Right atrium auricular region (tissue), 2 donors: ENCODE measurements around the gene DOCK3. TPM values are rescaled to one million over a fixed set of nuclear protein-coding genes. Genes with fewer than 3 reads are reported as not detected.

Experiments used
- DNase-seq: peaks from one replicate; pipeline ENCODE4 v3.0.0-alpha.2; 2019; ENCODE audit warnings: low spot score
- H3K27ac ChIP-seq, 2 donors: fragments of 200-600 bp; sonication (generic); 1 replicate in 1 of 2; 2 replicates in 1 of 2; pipeline ENCODE4 v1.5.1; 2016 to 2019
- H3K27me3 ChIP-seq, 2 donors: fragments of 200-600 bp; sonication (generic); one replicate each; pipeline versions ENCODE4 v1.5.1 to v1.6.0; 2017 to 2019
- H3K36me3 ChIP-seq: fragments of 200-600 bp; sonication (generic); one replicate; pipeline ENCODE4 v1.5.1; 2016
- H3K4me1 ChIP-seq, 2 donors: fragments of 200-600 bp; sonication (generic); one replicate each; pipeline versions ENCODE4 v1.5.1 to v1.6.0; 2017 to 2019
- H3K4me3 ChIP-seq, 2 donors: fragments of 200-600 bp; sonication (generic); 1 replicate in 1 of 2; 2 replicates in 1 of 2; pipeline ENCODE4 v1.5.1; 2017 to 2019; ENCODE audit warnings: mild to moderate bottlenecking in 1 of 2, moderate library complexity in 1 of 2
- H3K9me3 ChIP-seq, 2 donors: fragments of 200-600 bp; sonication (generic); one replicate each; pipeline ENCODE4 v1.5.1; 2019
- total RNA-seq, 2 donors: library from RNA; depleted of rRNA; stranded (reverse); fragments of >200 nt; gene quantifications; one replicate each; pipeline ENCODE4 v1.1.0, GENCODE V29; 2016
- TF ChIP-seq, protein P1 (sequence below), 2 donors: fragments of 200-600 bp; sonication (generic); IDR thresholded peaks; one replicate each; pipeline ENCODE4 v1.5.1; 2019; ENCODE audit warnings: antibody characterized with exemption in 2 of 2

DOCK3 gene
- total RNA-seq, 2 donors from 2014 or later = 2.7 to 4.6 TPM

DNA sequence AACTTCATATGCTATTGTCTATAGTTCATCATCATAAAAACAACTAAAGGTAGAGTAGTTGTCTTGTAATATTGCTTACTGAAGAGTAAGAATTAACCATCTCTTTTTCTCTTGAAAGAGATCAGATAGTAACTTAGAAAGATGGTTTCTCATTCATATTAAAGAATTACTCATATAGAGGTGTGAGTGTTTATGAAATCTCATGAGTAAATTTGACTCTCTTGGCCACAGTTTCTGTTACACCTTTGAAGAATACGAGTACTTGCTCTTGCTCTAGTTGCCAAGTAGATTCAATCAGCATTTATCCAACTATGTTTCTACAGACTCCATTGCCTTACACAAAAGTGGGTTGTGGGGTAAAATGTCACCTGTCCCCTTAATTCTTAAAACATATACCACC lies 463.0 kb downstream of the DOCK3 start:
- TF ChIP-seq, protein P1, sequence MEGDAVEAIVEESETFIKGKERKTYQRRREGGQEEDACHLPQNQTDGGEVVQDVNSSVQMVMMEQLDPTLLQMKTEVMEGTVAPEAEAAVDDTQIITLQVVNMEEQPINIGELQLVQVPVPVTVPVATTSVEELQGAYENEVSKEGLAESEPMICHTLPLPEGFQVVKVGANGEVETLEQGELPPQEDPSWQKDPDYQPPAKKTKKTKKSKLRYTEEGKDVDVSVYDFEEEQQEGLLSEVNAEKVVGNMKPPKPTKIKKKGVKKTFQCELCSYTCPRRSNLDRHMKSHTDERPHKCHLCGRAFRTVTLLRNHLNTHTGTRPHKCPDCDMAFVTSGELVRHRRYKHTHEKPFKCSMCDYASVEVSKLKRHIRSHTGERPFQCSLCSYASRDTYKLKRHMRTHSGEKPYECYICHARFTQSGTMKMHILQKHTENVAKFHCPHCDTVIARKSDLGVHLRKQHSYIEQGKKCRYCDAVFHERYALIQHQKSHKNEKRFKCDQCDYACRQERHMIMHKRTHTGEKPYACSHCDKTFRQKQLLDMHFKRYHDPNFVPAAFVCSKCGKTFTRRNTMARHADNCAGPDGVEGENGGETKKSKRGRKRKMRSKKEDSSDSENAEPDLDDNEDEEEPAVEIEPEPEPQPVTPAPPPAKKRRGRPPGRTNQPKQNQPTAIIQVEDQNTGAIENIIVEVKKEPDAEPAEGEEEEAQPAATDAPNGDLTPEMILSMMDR (IDR thresholded peaks at IDR 0.05) = no peak
- Histone ChIP-seq H3K4me3 (no peak overlapping the region), H3K9me3 (peaks cover 0 to under 1% of the 10 kb centered on the region in 2 donors), H3K27ac (no peak overlapping the region), H3K36me3 (no peaks in the 10 kb centered on the region), H3K27me3 (no peaks in the 10 kb centered on the region), H3K4me1 (no peaks in the 10 kb centered on the region)
- no peak for DNase-seq

DNA sequence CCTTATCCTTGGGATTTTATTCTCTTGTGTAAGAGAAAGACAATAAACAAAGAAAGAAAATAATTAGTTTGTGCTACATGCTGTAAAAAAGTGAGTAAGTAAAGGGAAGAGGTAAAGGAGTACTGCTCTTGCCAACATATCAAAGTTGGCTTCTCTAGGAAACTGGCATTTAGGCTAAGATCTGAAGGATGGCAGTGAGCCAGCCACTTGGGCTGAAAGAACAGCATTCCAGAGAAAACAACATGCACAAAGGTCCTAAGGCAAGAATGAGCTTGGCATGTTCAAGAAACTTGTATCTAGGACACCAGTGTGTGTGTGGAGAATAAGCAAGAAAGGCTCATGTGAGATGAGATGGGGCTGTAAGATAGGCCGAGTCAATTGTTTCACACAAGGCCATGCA lies 464.9 kb downstream of the DOCK3 start:
- Histone ChIP-seq H3K27ac (no peak overlapping the region), H3K27me3 (no peaks in the 10 kb centered on the region), H3K36me3 (no peaks in the 10 kb centered on the region), H3K4me1 (no peaks in the 10 kb centered on the region), H3K4me3 (no peak overlapping the region), H3K9me3 (no peaks in the 10 kb centered on the region)
- DNase-seq = no peak
- TF ChIP-seq, protein P1 (IDR thresholded peaks at IDR 0.05) = no peak

DNA sequence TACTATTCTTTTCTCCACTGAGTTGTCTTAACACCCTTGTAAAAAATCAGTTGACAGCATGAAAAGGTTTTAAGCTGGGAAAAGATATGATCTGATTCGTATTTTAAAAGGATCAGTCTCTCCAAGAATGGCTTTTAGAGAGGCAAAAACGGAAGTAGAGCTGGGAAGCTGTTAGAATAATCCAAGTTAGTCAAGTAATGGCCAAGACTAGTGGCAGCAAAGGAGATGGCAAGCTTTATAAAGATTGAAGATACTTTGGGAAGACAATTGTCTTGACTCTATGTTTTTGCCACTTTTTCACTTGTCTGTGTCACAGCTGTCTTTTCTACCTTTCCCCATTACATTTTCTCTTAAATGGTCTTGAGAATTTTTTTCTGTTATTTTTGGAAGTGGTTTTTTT lies 466.8 kb downstream of the DOCK3 start:
- no peaks in the 10 kb centered on the region for H3K4me1 ChIP-seq
- H3K36me3 ChIP-seq = no peaks in the 10 kb centered on the region
- TF ChIP-seq, protein P1 (IDR thresholded peaks at IDR 0.05) = no peak
- H3K9me3 ChIP-seq = no peaks in the 10 kb centered on the region
- DNase-seq = no peak
- H3K27me3 ChIP-seq = no peaks in the 10 kb centered on the region
- H3K27ac ChIP-seq = no peak overlapping the region
- no peak overlapping the region for H3K4me3 ChIP-seq

DNA sequence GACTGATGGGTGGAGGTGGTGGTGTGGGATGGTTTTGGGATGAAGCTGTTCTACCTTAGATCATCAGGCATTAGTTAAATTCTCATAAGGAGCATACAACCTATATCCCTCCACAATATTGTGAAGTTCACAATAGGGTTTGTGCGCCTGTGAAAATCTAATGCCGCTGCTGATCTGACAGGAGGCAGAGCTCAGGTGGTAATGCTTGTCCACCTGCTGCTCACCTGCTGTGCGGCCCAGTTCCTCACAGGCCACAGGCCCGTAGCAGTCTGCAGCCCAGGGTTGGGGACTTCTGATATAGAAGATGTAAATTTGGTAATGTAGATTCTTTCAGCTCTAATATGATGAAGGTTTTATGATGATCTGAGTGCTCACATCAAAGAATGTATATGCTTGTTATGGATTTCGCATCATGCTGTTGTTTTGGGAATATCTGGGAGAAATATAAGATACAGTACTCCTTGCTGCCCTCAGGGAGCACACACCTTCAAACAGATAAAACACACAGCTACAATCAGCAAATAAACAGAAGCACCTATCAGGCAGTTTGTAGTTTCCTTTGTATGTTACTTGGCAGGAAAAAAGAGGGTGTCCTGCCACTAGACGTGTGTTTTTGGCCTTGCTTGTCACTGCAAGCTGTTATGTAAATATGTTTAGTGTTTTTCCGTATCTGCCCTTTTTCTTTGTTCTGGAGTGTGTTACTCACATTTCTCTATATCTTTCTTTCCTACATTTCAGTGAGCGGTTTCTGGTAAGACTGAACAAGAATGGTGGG lies 471.3 kb downstream of the DOCK3 start:
- H3K27me3 ChIP-seq = no peaks in the 10 kb centered on the region
- H3K4me3 ChIP-seq = no peak overlapping the region
- no peak overlapping the region for H3K27ac ChIP-seq
- H3K4me1 ChIP-seq = no peaks in the 10 kb centered on the region
- TF ChIP-seq, protein P1 (IDR thresholded peaks at IDR 0.05) = no peak
- no peak for DNase-seq
- H3K9me3 ChIP-seq = no peaks in the 10 kb centered on the region
- no peaks in the 10 kb centered on the region for H3K36me3 ChIP-seq

DNA sequence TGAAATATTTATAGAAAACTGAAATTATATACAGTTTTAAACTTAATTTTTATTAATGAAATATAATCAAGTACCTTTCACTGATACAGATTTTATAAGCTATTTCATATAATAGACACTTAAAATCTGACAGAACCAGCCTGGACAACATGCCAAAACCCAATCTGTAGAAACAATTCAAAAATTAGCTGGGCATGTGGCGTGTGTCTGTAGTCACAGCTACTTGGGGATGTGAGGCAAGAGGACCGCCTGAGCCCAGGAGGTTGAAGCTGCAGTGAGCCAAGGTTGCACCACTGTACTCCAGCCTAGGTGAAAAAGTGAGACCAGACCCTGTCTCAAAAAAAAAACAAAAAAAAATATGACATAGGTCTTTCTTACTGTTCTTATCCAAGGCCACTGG lies 472.1 kb downstream of the DOCK3 start:
- H3K4me1 ChIP-seq = no peaks in the 10 kb centered on the region
- no peak overlapping the region for H3K27ac ChIP-seq
- no peak overlapping the region for H3K4me3 ChIP-seq
- no peaks in the 10 kb centered on the region for H3K27me3 ChIP-seq
- TF ChIP-seq, protein P1 (IDR thresholded peaks at IDR 0.05) = no peak
- no peaks in the 10 kb centered on the region for H3K36me3 ChIP-seq
- no peak for DNase-seq
- H3K9me3 ChIP-seq = no peaks in the 10 kb centered on the region

DNA sequence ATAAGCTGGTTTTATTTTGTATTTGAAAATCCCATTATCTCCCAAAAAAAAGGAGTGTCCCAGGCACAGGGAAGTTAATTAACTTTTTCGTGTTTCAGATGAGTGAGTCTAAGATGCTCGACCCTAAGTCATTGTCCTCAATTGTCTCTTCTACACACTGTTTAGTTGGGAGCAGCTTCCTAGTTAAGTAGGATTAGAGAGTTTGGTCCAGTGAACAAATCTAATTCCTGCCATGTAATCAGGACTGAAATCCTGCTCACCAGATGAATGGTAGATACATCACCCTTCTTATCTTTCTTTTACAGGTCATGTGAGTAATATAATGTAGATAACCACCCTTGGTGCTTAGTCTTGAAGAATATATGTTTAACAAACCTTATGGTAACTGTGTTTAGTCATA lies 481.4 kb downstream of the DOCK3 start:
- Histone ChIP-seq H3K36me3 (no peaks in the 10 kb centered on the region), H3K9me3 (no peaks in the 10 kb centered on the region), H3K4me1 (no peaks in the 10 kb centered on the region), H3K27ac (no peak overlapping the region), H3K4me3 (no peak overlapping the region), H3K27me3 (no peaks in the 10 kb centered on the region)
- no peak for DNase-seq
- TF ChIP-seq, protein P1 (IDR thresholded peaks at IDR 0.05) = no peak
